Keratinocyte (primary cell): ENCODE data around the gene CNDP2.

Experiments
- EZH2 ChIP-seq: IDR thresholded peaks from one replicate; pipeline ENCODE4 v1.6.1; 2012; ENCODE audit warnings: inconsistent platforms, mild to moderate bottlenecking, low read length, moderate library complexity
- TF ChIP-seq, protein P1 (sequence below), 3 experiments: IDR thresholded peaks in 1 of 3; conservative IDR thresholded peaks in 1 of 3; optimal IDR thresholded peaks in 1 of 3; 2 replicates in 2 of 3; 3 replicates in 1 of 3; pipeline versions ENCODE3 to v1.5.1; 2011; ENCODE audit warnings: low read length in 3 of 3, mild to moderate bottlenecking in 3 of 3, moderate library complexity in 2 of 3, control low read depth in 1 of 3, inconsistent platforms in 1 of 3; ENCODE audit not compliant: insufficient read depth in 2 of 3; ENCODE audit errors: extremely low read depth in 1 of 3

GRCh38 chr18:74505776-74506175 lies 9.6 kb downstream of the CNDP2 start:
- TF ChIP-seq, protein P1, sequence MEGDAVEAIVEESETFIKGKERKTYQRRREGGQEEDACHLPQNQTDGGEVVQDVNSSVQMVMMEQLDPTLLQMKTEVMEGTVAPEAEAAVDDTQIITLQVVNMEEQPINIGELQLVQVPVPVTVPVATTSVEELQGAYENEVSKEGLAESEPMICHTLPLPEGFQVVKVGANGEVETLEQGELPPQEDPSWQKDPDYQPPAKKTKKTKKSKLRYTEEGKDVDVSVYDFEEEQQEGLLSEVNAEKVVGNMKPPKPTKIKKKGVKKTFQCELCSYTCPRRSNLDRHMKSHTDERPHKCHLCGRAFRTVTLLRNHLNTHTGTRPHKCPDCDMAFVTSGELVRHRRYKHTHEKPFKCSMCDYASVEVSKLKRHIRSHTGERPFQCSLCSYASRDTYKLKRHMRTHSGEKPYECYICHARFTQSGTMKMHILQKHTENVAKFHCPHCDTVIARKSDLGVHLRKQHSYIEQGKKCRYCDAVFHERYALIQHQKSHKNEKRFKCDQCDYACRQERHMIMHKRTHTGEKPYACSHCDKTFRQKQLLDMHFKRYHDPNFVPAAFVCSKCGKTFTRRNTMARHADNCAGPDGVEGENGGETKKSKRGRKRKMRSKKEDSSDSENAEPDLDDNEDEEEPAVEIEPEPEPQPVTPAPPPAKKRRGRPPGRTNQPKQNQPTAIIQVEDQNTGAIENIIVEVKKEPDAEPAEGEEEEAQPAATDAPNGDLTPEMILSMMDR (optimal IDR thresholded peaks at IDR 0.05 in 1 of 3, IDR thresholded peaks at IDR 0.05 in 1 of 3, conservative IDR thresholded peaks at IDR 0.05 in 1 of 3; ENCODE audit: extremely low read depth in 1 of 3, insufficient read depth in 2 of 3, low read length in 3 of 3), result no peak
- no peak for TF ChIP-seq EZH2
